ENCODE results near the gene SCAMP2. TPM values are rescaled to one million over a fixed set of nuclear protein-coding genes. Genes with fewer than 3 reads are reported as not detected.

Gene SCAMP2
- total and polyA plus RNA-seq, 2 experiments from 2014 or later, result 34.7 to 51.3 TPM

GRCh38 chr15:74809956-74810355 lies 63.2 kb downstream of the SCAMP2 start (continued):
- no peak for TF ChIP-seq EZH2 (IDR thresholded peaks at IDR 0.05; ENCODE audit: low read depth, unreplicated experiment)
- TF ChIP-seq ZNF331 (CRISPR knock-in tag; IDR thresholded peaks at IDR 0.05; ENCODE audit: low read depth), result no peak
- no peak for TF ChIP-seq ETS1 (IDR thresholded peaks at IDR 0.05)

GRCh38 chr15:74809242-74809641 lies 63.9 kb downstream of the SCAMP2 start:
- H3K36me3 ChIP-seq (ENCODE audit: insufficient read depth), result no peaks in the 10 kb centered on the region
- no peak overlapping the region; the same call in 1 of the 2 replicates for H2AFZ ChIP-seq
- H3K4me1 ChIP-seq (ENCODE audit: insufficient read depth), result peaks cover 3% of the 10 kb centered on the region; the same call in 1 of the 2 replicates
- no peak overlapping the region for H3K4me2 ChIP-seq
- DNase-seq (ENCODE audit: low spot score) (no peak), ATAC-seq (no peak)
- no peak overlapping the region for H3K4me3 Mint-ChIP-seq
- H3K27ac Mint-ChIP-seq, result no peak overlapping the region
- H3K9me3 Mint-ChIP-seq, result no peaks in the 10 kb centered on the region
- no peak for TF ChIP-seq ETS1 (IDR thresholded peaks at IDR 0.05)
- no peak for TF ChIP-seq JUNB (IDR thresholded peaks at IDR 0.05; ENCODE audit: unreplicated experiment)
- TF ChIP-seq POLR2AphosphoS5 (IDR thresholded peaks at IDR 0.05; ENCODE audit: low read depth), result no peak
- no peak for TF ChIP-seq NANOG (IDR thresholded peaks at IDR 0.05; ENCODE audit: borderline replicate concordance)
- TF ChIP-seq CREB1 (CRISPR knock-in tag; IDR thresholded peaks at IDR 0.05; ENCODE audit: low read depth), result no peak
- no peak overlapping the region for H3K4me3 ChIP-seq
- no peaks in the 10 kb centered on the region for H3F3A ChIP-seq (replicated peaks; ENCODE audit: low read depth)
- no peaks in the 10 kb centered on the region for H3K79me2 ChIP-seq (replicated peaks; ENCODE audit: insufficient read depth)
- H3K4me1 Mint-ChIP-seq, result peaks cover 12% of the 10 kb centered on the region; the same call in 2 of the 3 replicates
- H4K20me1 ChIP-seq (replicated peaks; ENCODE audit: insufficient read depth), result no peaks in the 10 kb centered on the region
- no peak overlapping the region for H3K27ac ChIP-seq (ENCODE audit: low read depth)
- H3K27me3 ChIP-seq (ENCODE audit: insufficient read depth), result no peaks in the 10 kb centered on the region
- H3K36me3 Mint-ChIP-seq (ENCODE audit: low read depth), result peaks cover under 1% of the 10 kb centered on the region; the same call in 1 of the 3 replicates
- H3K27me3 Mint-ChIP-seq (ENCODE audit: insufficient read depth, low read depth, poor library complexity), result peaks cover 3% of the 10 kb centered on the region
- no peaks in the 10 kb centered on the region for H3K9me2 ChIP-seq (ENCODE audit: insufficient read depth)

GRCh38 chr15:74808840-74809229 lies 64.3 kb downstream of the SCAMP2 start:
- ATAC-seq, result peak; percentile 89

More at GRCh38 chr15:74808840-74809229, 64.3 kb downstream of the SCAMP2 start:
- peak; percentile 82 for DNase-seq (ENCODE audit: low spot score)
- TF ChIP-seq CTCF (conservative IDR thresholded peaks at IDR 0.05; ENCODE audit: low read depth in 2 of 2) (peak; percentile 60 to 62), ZNF114 (CRISPR knock-in tag; IDR thresholded peaks at IDR 0.05) (no peak)
- no peaks in the 10 kb centered on the region for H4K20me1 ChIP-seq (replicated peaks; ENCODE audit: insufficient read depth)
- no peak overlapping the region for H3K4me3 ChIP-seq
- H2AFZ ChIP-seq, result no peak overlapping the region; the same call in 1 of the 2 replicates
- H3K36me3 ChIP-seq (ENCODE audit: insufficient read depth), result no peaks in the 10 kb centered on the region
- no peaks in the 10 kb centered on the region for H3K79me2 ChIP-seq (replicated peaks; ENCODE audit: insufficient read depth)
- H3K9me2 ChIP-seq (ENCODE audit: insufficient read depth), result no peaks in the 10 kb centered on the region
- peaks cover 5% of the 10 kb centered on the region; the same call in 2 of the 3 replicates for H3K36me3 Mint-ChIP-seq (ENCODE audit: low read depth)
- no peak overlapping the region for H3K27ac Mint-ChIP-seq
- H3F3A ChIP-seq (replicated peaks; ENCODE audit: low read depth), result no peaks in the 10 kb centered on the region
- peaks cover 3% of the 10 kb centered on the region for H3K27me3 Mint-ChIP-seq (ENCODE audit: insufficient read depth, low read depth, poor library complexity)
- H3K4me1 Mint-ChIP-seq, result peaks cover 12% of the 10 kb centered on the region; the same call in 2 of the 3 replicates
- H3K9me3 Mint-ChIP-seq, result no peaks in the 10 kb centered on the region
- H3K4me1 ChIP-seq (ENCODE audit: insufficient read depth), result peaks cover 3% of the 10 kb centered on the region; the same call in 1 of the 2 replicates
- no peak overlapping the region for H3K27ac ChIP-seq (ENCODE audit: low read depth)
- H3K4me3 Mint-ChIP-seq, result no peak overlapping the region
- H3K27me3 ChIP-seq (ENCODE audit: insufficient read depth), result no peaks in the 10 kb centered on the region
- no peak overlapping the region for H3K4me2 ChIP-seq

All from GM23338 (cell line).